ENCODE results near the gene YIPF3. TPM values are rescaled to one million over a fixed set of nuclear protein-coding genes. Genes with fewer than 3 reads are reported as not detected.

The YIPF3 gene
- total and polyA plus RNA-seq, 9 of the 15 experiments (the other 6 are each of a cell fraction or from before 2014, with no cell fraction given) = 27.5 to 75.3 (median 57.6) TPM

- no peak for TF ChIP-seq PREB (CRISPR knock-in tag; IDR thresholded peaks at IDR 0.05)
These were observed 50.8 kb downstream of the YIPF3 start (continued) for GRCh38 chr6:43465948-43466347.

GRCh38 chr6:43464337-43464736 lies 52.4 kb downstream of the YIPF3 start:
- Histone ChIP-seq H3K9me3 (replicated peaks; ENCODE audit: control insufficient read depth, insufficient read depth, low read depth, low read length) (no peaks in the 10 kb centered on the region), H3K79me2 (ENCODE audit: control insufficient read depth, insufficient read depth, low read length) (no peaks in the 10 kb centered on the region), H2AFZ (ENCODE audit: low read depth, low read length) (no peak overlapping the region), H3K9me1 (ENCODE audit: control insufficient read depth, insufficient read depth, low read length) (no peaks in the 10 kb centered on the region), H3K4me2 (ENCODE audit: insufficient read depth, low read length) (no peak overlapping the region), H3K36me3 (ENCODE audit: control insufficient read depth, insufficient read depth, low read length) (no peaks in the 10 kb centered on the region), H3K9ac (ENCODE audit: insufficient read depth in 1 of 2, low read depth in 2 of 2, low read length in 2 of 2) (no peak overlapping the region), H3K27me3 (ENCODE audit: control insufficient read depth in 2 of 2, insufficient read depth in 2 of 2, low read length in 2 of 2) (peaks cover 11 to 15% of the 10 kb centered on the region in 2 experiments; a peak in 3 of 5 replicates), H3K4me1 (replicated peaks in 1 of 2; ENCODE audit: control insufficient read depth in 2 of 2, insufficient read depth in 2 of 2, low read length in 2 of 2) (no peaks in the 10 kb centered on the region; a peak in 2 of 5 replicates), H3K27ac (ENCODE audit: extremely low read depth, low read depth, low read length) (no peak overlapping the region), H4K20me1 (replicated peaks; ENCODE audit: control insufficient read depth, insufficient read depth, low read length) (no peaks in the 10 kb centered on the region), H3K4me3 (no peak overlapping the region)
- FAIRE-seq (no peak), ATAC-seq (no peak), DNase-seq (ENCODE audit: extremely low read depth in 1 of 4, low spot score in 3 of 4) (no peak)
- BruUV-seq (replicated peaks) = no TSS peak
- in situ Hi-C loops (cut with MboI) (no loop called here), intact Hi-C loops (cut with micrococcal nuclease) (no loop called here)
- 13% methylated on average over 6 of the region's 8 CpGs for WGBS (ENCODE audit: insufficient coverage, low coverage, missing lambda C conversion rate)
- POLR2A ChIA-PET = interaction anchor here (0.6 to 2.0 kb wide), 5 partner anchors 9 to 196 kb away, joined by 3 to 5 read pairs (median 3); partner anchors contain the start of gene TJAP1
- CTCF ChIA-PET (ENCODE audit: low intra/inter-chr PET ratio) = interaction anchor here (0.6 kb wide), 2 partner anchors 21 to 1200 kb away, joined by 3 to 4 read pairs; no protein-coding TSS in a partner anchor
- TF ChIP-seq ATF3 (IDR thresholded peaks at IDR 0.05) (no peak), ATF3 (CRISPR knock-in tag; conservative IDR thresholded peaks at IDR 0.05) (no peak), PREB (CRISPR knock-in tag; IDR thresholded peaks at IDR 0.05) (no peak), ZNF184 (CRISPR knock-in tag; IDR thresholded peaks at IDR 0.05) (no peak), ZBTB43 (CRISPR knock-in tag; IDR thresholded peaks at IDR 0.05) (no peak), ARID4B (CRISPR knock-in tag; IDR thresholded peaks at IDR 0.05) (no peak), RBM25 (IDR thresholded peaks at IDR 0.05; ENCODE audit: low read depth, low read length, severe bottlenecking) (peak; percentile 80), KDM4B (IDR thresholded peaks at IDR 0.05; ENCODE audit: borderline replicate concordance in 2 of 2, low read depth in 1 of 2) (no peak), MYNN (IDR thresholded peaks at IDR 0.05) (no peak), MYNN (CRISPR knock-in tag; IDR thresholded peaks at IDR 0.05) (no peak), ADNP (tag; IDR thresholded peaks at IDR 0.05) (no peak)
